Natural killer cell (primary cell): ENCODE measurements around the gene PDZK1. TPM values are rescaled to one million over a fixed set of nuclear protein-coding genes. Genes with fewer than 3 reads are reported as not detected.
"Not testable (repeated sequence)": the region's sequence is repeated elsewhere in the genome, so short reads cannot be mapped to it uniquely, and the experiment has no call there.

Experiments used
- ATAC-seq, 3 donors: fragments of 150-1000 bp in 2 of 3; fragments of 200-7000 bp in 1 of 3; cut with Tn5 transposase; 1 replicate in 1 of 3; 2 replicates in 2 of 3; pipeline ENCODE4 v1.10.0; 2021; ENCODE audit warnings: mild to moderate bottlenecking in 2 of 3, moderate library complexity in 2 of 3
- DNase-seq, 2 donors: peaks; one replicate each; pipeline versions ENCODE4 v3.0.0 to v3.0.0-alpha.2; 2013 to 2021; ENCODE audit warnings: mixed read lengths in 1 of 2
- H3K27ac ChIP-seq: one replicate; pipeline ENCODE4 v1.5.1; 2013; ENCODE audit warnings: mild to moderate bottlenecking, low read length
- H3K27me3 ChIP-seq: one replicate; pipeline ENCODE4 v1.6.1; 2013; ENCODE audit warnings: low read length; ENCODE audit not compliant: control insufficient read depth, insufficient read depth
- H3K36me3 ChIP-seq: one replicate; pipeline ENCODE4 v1.6.1; 2013; ENCODE audit warnings: low read length; ENCODE audit not compliant: control insufficient read depth, insufficient read depth
- H3K4me1 ChIP-seq: one replicate; pipeline ENCODE4 v1.6.1; 2013; ENCODE audit warnings: low read length; ENCODE audit not compliant: control insufficient read depth, insufficient read depth
- H3K4me3 ChIP-seq: one replicate; pipeline ENCODE4 v1.5.1; 2013; ENCODE audit warnings: low read length
- H3K9me3 ChIP-seq: one replicate; pipeline ENCODE4 v1.6.1; 2013; ENCODE audit warnings: low read length; ENCODE audit not compliant: control insufficient read depth, insufficient read depth
- H3K27ac Mint-ChIP-seq, 2 donors: one replicate each; pipeline ENCODE4 v1.8.0; 2022; ENCODE audit warnings: mild to moderate bottlenecking in 2 of 2, mixed read lengths in 2 of 2, moderate library complexity in 1 of 2
- H3K27me3 Mint-ChIP-seq, 2 donors: one replicate each; pipeline ENCODE4 v1.8.0; 2022; ENCODE audit warnings: low read depth in 2 of 2, mixed read lengths in 2 of 2
- H3K36me3 Mint-ChIP-seq: one replicate; pipeline ENCODE4 v1.8.0; 2022; ENCODE audit warnings: mixed read lengths
- H3K4me1 Mint-ChIP-seq, 2 donors: one replicate each; pipeline ENCODE4 v1.8.0; 2022; ENCODE audit warnings: mixed read lengths in 2 of 2
- H3K4me3 Mint-ChIP-seq: one replicate; pipeline ENCODE4 v1.8.0; 2022; ENCODE audit warnings: mild to moderate bottlenecking, moderate library complexity, mixed read lengths
- H3K9me3 Mint-ChIP-seq, 2 donors: one replicate each; pipeline ENCODE4 v1.8.0; 2022; ENCODE audit warnings: mixed read lengths in 2 of 2
- CTCF ChIP-seq: fragments of 200-600 bp; IDR thresholded peaks from one replicate; pipeline ENCODE4 v1.8.0; 2022; ENCODE audit warnings: antibody characterized with exemption
- whole genome bisulfite sequencing: methylation state at CpG from one replicate; pipeline ENCODE4 v1.1.7; 2013; ENCODE audit warnings: missing lambda C conversion rate; ENCODE audit not compliant: insufficient coverage; 5-methylcytosine and 5-hydroxymethylcytosine counted together
- intact Hi-C: fragments of 100-400 bp; cut with micrococcal nuclease; formaldehyde crosslinking; loops from one replicate; pipeline ENCODE4 v1.14.2; 2022
- total RNA-seq, 4 donors: library from RNA; stranded (reverse); fragments of 120-200 nt in 1 of 4; gene quantifications; one replicate each; pipeline versions ENCODE4 v1.2.3 to v1.2.4, GENCODE V29; 2013 to 2022

PDZK1 gene
- total RNA-seq, 3 donors from 2014 or later (not counting 1 experiment from before 2014, with no cell fraction given) = 0.96 to 2.9 (median 1.4) TPM

- DNase-seq (no peak), ATAC-seq (no peak)
- no peak overlapping the region for H3K4me3 ChIP-seq
- TF ChIP-seq CTCF = no peak
- no peak overlapping the region for H3K27ac ChIP-seq
- H3K4me3 Mint-ChIP-seq = no peak overlapping the region
- intact Hi-C loops = no loop called here
- H3K9me3 Mint-ChIP-seq = no peaks in the 10 kb centered on the region
- H3K9me3 ChIP-seq = no peaks in the 10 kb centered on the region
- no peaks in the 10 kb centered on the region for H3K4me1 ChIP-seq
- H3K36me3 Mint-ChIP-seq = peaks cover 9% of the 10 kb centered on the region
- peaks cover 47% of the 10 kb centered on the region for H3K36me3 ChIP-seq
- peak overlapping the region; percentile 29 to 49 for H3K27ac Mint-ChIP-seq
- WGBS = 93% methylated on average over 5 of the region's 5 CpGs
- no peaks in the 10 kb centered on the region for H3K27me3 Mint-ChIP-seq
- no peaks in the 10 kb centered on the region for H3K27me3 ChIP-seq
- H3K4me1 Mint-ChIP-seq = peaks cover 24 to 29% of the 10 kb centered on the region in 2 donors
These were observed 22.0 kb upstream of the PDZK1 start for GRCh38 chr1:145729196-145729595.

DNA sequence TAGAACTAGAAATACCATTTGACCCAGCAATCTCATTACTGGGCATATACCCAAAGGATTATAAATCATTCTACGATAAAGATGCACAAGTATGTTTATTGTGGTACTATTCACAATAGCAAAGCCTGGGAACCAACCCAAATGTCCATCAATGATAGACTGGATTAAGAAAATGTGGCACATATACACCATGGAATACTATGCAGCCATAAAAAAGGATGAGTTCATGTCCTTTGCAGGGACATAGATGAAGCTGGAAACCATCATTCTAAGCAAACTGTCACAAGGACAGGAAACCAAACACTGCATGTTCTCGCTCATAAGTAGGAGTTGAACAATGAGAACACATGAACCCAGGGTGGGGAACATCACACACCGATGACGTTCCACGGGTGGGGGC lies 19.0 kb upstream of the PDZK1 start:
- H3K27me3 Mint-ChIP-seq, H3K4me3 ChIP-seq, H3K27ac Mint-ChIP-seq, H3K4me3 Mint-ChIP-seq, ATAC-seq, intact Hi-C loops, H3K9me3 ChIP-seq, DNase-seq, H3K36me3 Mint-ChIP-seq, H3K9me3 Mint-ChIP-seq, H3K27ac ChIP-seq, H3K27me3 ChIP-seq, H3K4me1 ChIP-seq: not testable (repeated sequence)
- H3K36me3 ChIP-seq = peaks cover 38% of the 10 kb centered on the region
- 97% methylated on average over 4 of the region's 5 CpGs for WGBS
- peaks cover 29 to 31% of the 10 kb centered on the region in 2 donors for H3K4me1 Mint-ChIP-seq

DNA sequence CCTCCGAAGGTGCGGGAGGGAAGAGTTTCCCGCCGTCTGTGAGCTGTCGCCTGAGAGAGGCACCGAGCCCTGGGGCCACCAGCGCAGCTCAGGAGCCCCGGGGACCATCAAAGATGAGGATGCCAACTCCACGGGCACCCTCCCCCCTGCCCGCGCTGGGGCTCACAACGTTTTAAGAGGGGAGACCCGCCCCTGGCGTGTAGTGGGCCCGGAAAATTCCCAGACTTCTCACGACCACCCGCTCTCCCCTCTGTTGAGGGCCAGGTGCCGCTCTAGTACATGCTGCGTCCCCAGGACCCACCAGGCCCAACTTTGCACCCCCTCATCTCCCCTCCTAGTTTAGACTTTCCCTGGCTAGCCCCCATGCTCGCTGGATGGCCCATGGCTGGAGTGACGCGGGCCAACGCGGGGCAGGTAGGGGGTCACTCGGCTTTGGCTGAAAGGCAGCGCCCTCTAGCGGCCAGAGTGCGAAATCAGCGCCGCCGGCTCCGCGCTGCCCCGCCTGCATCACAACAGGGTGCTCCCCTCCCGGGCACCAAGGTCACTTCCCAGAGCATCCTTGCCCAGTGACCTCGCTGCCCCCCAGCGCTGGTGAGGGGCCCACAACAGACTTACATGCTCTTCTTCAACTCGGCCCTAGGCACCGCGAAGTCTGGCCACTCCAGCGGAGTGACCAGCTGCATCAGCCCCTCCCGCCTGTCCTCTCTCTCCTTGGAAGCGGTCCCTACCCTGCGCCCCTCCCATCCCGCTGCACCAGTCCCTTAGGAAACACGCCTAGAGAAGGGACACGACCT lies 13.9 kb upstream of the PDZK1 start:
- ATAC-seq = peak; percentile 72 to 86 (median 76)
- Histone ChIP-seq H3K27ac (peak overlapping the region; percentile 81), H3K27me3 (no peaks in the 10 kb centered on the region), H3K36me3 (peaks cover 3% of the 10 kb centered on the region), H3K4me3 (peak overlapping the region; percentile 73), H3K4me1 (peaks cover 54% of the 10 kb centered on the region), H3K9me3 (no peaks in the 10 kb centered on the region)
- peak; percentile 83 for DNase-seq
- peak; percentile 89 for TF ChIP-seq CTCF
- peak overlapping the region; percentile 95 for H3K4me3 Mint-ChIP-seq
- peaks cover 61 to 65% of the 10 kb centered on the region in 2 donors for H3K4me1 Mint-ChIP-seq
- H3K36me3 Mint-ChIP-seq = no peaks in the 10 kb centered on the region
- intact Hi-C loops = loop anchor here (5.0 kb wide), 1 partner anchor 129 kb away; no protein-coding TSS in a partner anchor
- 10% methylated on average over 47 of the region's 47 CpGs for WGBS
- H3K9me3 Mint-ChIP-seq = no peaks in the 10 kb centered on the region
- peak overlapping the region; percentile 84 to 92 for H3K27ac Mint-ChIP-seq
- no peaks in the 10 kb centered on the region for H3K27me3 Mint-ChIP-seq

- no peak for DNase-seq
- peak in 1 of 3 donors; percentile 2 for ATAC-seq
- H3K9me3 Mint-ChIP-seq = no peaks in the 10 kb centered on the region
These were observed 13.3 kb upstream of the PDZK1 start for GRCh38 chr1:145720556-145720877.

More at GRCh38 chr1:145720556-145720877, 13.3 kb upstream of the PDZK1 start:
- peaks cover 3% of the 10 kb centered on the region for H3K36me3 ChIP-seq
- intact Hi-C loops = loop anchor here (5.0 kb wide), 1 partner anchor 128 kb away; no protein-coding TSS in a partner anchor
- no peaks in the 10 kb centered on the region for H3K27me3 ChIP-seq
- WGBS = 44% methylated on average over 3 of the region's 5 CpGs
- H3K36me3 Mint-ChIP-seq = no peaks in the 10 kb centered on the region
- H3K4me1 Mint-ChIP-seq = peaks cover 62 to 70% of the 10 kb centered on the region in 2 donors
- no peaks in the 10 kb centered on the region for H3K27me3 Mint-ChIP-seq
- H3K9me3 ChIP-seq = no peaks in the 10 kb centered on the region
- no peak for TF ChIP-seq CTCF
- H3K4me3 Mint-ChIP-seq = peak overlapping the region; percentile 95
- H3K27ac ChIP-seq = peak overlapping the region; percentile 81
- H3K27ac Mint-ChIP-seq = peak overlapping the region; percentile 84 to 92
- peak overlapping the region; percentile 73 for H3K4me3 ChIP-seq
- peaks cover 59% of the 10 kb centered on the region for H3K4me1 ChIP-seq
